ENCODE data around the gene PTGDS.
"Not testable (repeated sequence)": the region's sequence is repeated elsewhere in the genome, so short reads cannot be mapped to it uniquely, and the experiment has no call there.

The PTGDS gene

GRCh38 chr9:136991993-136992818 lies 14.9 kb downstream of the PTGDS start, which contains the start of gene PAXX:
Gene PAXX, plus strand, starts transcription at chr9:136992422. Its CDS starts 22 bp downstream, at chr9:136992444.
- H3K4me3 ChIP-seq (ENCODE audit: low read length): peak within 1 kb of the TSS; percentile 80; the same call in 1 of the 2 replicates
- no peak for TF ChIP-seq ZNF274 (IDR thresholded peaks at IDR 0.05; ENCODE audit: low read depth, low read length)

GRCh38 chr9:136992819-136993369 lies 15.6 kb downstream of the PTGDS start:
- TF ChIP-seq ZNF274 (IDR thresholded peaks at IDR 0.05; ENCODE audit: low read depth, low read length): no peak
- H3K4me3 ChIP-seq (ENCODE audit: low read length): peak overlapping the region; percentile 80; the same call in 1 of the 2 replicates

GRCh38 chr9:136994180-136994887 lies 17.0 kb downstream of the PTGDS start:
- no peak for TF ChIP-seq ZNF274 (IDR thresholded peaks at IDR 0.05; ENCODE audit: low read depth, low read length)
- no peak overlapping the region for H3K4me3 ChIP-seq (ENCODE audit: low read length)

GRCh38 chr9:136994888-136995230 lies 17.6 kb downstream of the PTGDS start:
- no peak for TF ChIP-seq ZNF274 (IDR thresholded peaks at IDR 0.05; ENCODE audit: low read depth, low read length)
- H3K4me3 ChIP-seq (ENCODE audit: low read length): no peak overlapping the region

GRCh38 chr9:136995362-136995761 lies 18.1 kb downstream of the PTGDS start:
- no peak for TF ChIP-seq ZNF274 (IDR thresholded peaks at IDR 0.05; ENCODE audit: low read depth, low read length)
- no peak overlapping the region for H3K4me3 ChIP-seq (ENCODE audit: low read length)

- H3K4me3 ChIP-seq (ENCODE audit: low read length): no peak overlapping the region
- no peak for TF ChIP-seq ZNF274 (IDR thresholded peaks at IDR 0.05; ENCODE audit: low read depth, low read length)
Measured at GRCh38 chr9:136995772-136996311, 18.5 kb downstream of the PTGDS start.

GRCh38 chr9:136996361-136997292 lies 19.3 kb downstream of the PTGDS start, which contains the start of gene CLIC3:
Gene CLIC3, minus strand, starts transcription at chr9:136996568. Its CDS starts 25 bp downstream, at chr9:136996543.
- TF ChIP-seq ZNF274 (IDR thresholded peaks at IDR 0.05; ENCODE audit: low read depth, low read length): no peak
- H3K4me3 ChIP-seq (ENCODE audit: low read length): no peak within 1 kb of the TSS

- no peak for TF ChIP-seq ZNF274 (IDR thresholded peaks at IDR 0.05; ENCODE audit: low read depth, low read length)
- no peak overlapping the region for H3K4me3 ChIP-seq (ENCODE audit: low read length)
Measured at GRCh38 chr9:136997371-136997770, 20.1 kb downstream of the PTGDS start.

- TF ChIP-seq ZNF274 (IDR thresholded peaks at IDR 0.05; ENCODE audit: low read depth, low read length): no peak
- no peak overlapping the region for H3K4me3 ChIP-seq (ENCODE audit: low read length)
Measured at GRCh38 chr9:136997830-136998234, 20.5 kb downstream of the PTGDS start.

GRCh38 chr9:137000177-137000930 lies 23.1 kb downstream of the PTGDS start:
- TF ChIP-seq ZNF274 (IDR thresholded peaks at IDR 0.05; ENCODE audit: low read depth, low read length): no peak
- no peak overlapping the region; the same call in 1 of the 2 replicates for H3K4me3 ChIP-seq (ENCODE audit: low read length)

- TF ChIP-seq ZNF274 (IDR thresholded peaks at IDR 0.05; ENCODE audit: low read depth, low read length): no peak
- no peak overlapping the region for H3K4me3 ChIP-seq (ENCODE audit: low read length)
Measured at GRCh38 chr9:137001857-137002645, 24.7 kb downstream of the PTGDS start.

- H3K4me3 ChIP-seq (ENCODE audit: low read length): no peak overlapping the region
- no peak for TF ChIP-seq ZNF274 (IDR thresholded peaks at IDR 0.05; ENCODE audit: low read depth, low read length)
Measured at GRCh38 chr9:137002646-137003041, 25.3 kb downstream of the PTGDS start.

- H3K4me3 ChIP-seq (ENCODE audit: low read length): not testable (repeated sequence)
Measured at GRCh38 chr9:137004285-137004684, 27.0 kb downstream of the PTGDS start.

Measured in GM08714 (cell line).